NT2/D1 (cell line): ENCODE results near the gene NFIX.

Experiments
- DNase-seq: peaks from one replicate; pipeline ENCODE4 v3.0.0-alpha.2; 2011; ENCODE audit warnings: low read depth, low spot score
- H3K27me3 ChIP-seq: 2 replicates; pipeline ENCODE4 v1.6.0; 2011; ENCODE audit warnings: mild to moderate bottlenecking; ENCODE audit not compliant: insufficient read length, insufficient read depth
- H3K36me3 ChIP-seq: 2 replicates; pipeline ENCODE4 v1.6.1; 2011; ENCODE audit warnings: mild to moderate bottlenecking, low read length, mixed read lengths; ENCODE audit not compliant: insufficient read depth, insufficient read length
- H3K4me1 ChIP-seq: 2 replicates; pipeline ENCODE4 v1.5.1; 2011; ENCODE audit not compliant: insufficient read depth, insufficient read length
- H3K4me3 ChIP-seq: 2 replicates; pipeline ENCODE4 v1.5.1; 2011; ENCODE audit warnings: low read depth; ENCODE audit not compliant: insufficient read length
- H3K9ac ChIP-seq: 2 replicates; pipeline ENCODE4 v1.6.0; 2011; ENCODE audit warnings: low read depth; ENCODE audit not compliant: insufficient read length
- H3K9me3 ChIP-seq: 2 replicates; pipeline ENCODE4 v1.5.1; 2011; ENCODE audit warnings: mild to moderate bottlenecking, low read length; ENCODE audit not compliant: insufficient read depth
- SUZ12 ChIP-seq: IDR thresholded peaks from 2 replicates; pipeline ENCODE4 v1.6.1; 2011; ENCODE audit not compliant: insufficient read length, insufficient read depth; ENCODE audit errors: extremely low read depth
- YY1 ChIP-seq: IDR thresholded peaks from 2 replicates; pipeline ENCODE4 v1.6.1; 2011; ENCODE audit not compliant: insufficient read length, insufficient read depth
- ZNF274 ChIP-seq: IDR thresholded peaks from 2 replicates; pipeline ENCODE4 v1.6.1; 2011; ENCODE audit warnings: mild to moderate bottlenecking, low read depth, low read length

NFIX gene

DNA sequence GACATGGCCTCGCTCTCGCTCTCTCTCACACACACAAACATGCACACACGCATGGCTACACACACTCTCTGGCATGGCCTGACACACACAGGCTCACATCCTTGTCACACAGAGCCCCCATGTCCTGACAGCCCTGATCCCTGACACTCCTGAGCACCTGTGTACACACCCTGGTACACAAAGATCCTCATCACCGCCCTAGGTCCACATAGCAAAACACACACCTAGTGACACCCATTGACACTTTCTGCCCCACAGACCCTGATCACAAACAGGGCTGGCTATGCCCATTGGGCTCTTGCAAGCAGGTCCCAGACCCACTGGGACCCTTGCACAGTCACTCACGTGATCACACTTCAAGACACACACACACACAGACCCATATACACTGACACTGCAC lies 4.0 kb upstream of the NFIX start:
- Histone ChIP-seq H3K9ac (no peak overlapping the region), H3K27me3 (peaks cover 63% of the 10 kb centered on the region), H3K36me3 (no peaks in the 10 kb centered on the region)

DNA sequence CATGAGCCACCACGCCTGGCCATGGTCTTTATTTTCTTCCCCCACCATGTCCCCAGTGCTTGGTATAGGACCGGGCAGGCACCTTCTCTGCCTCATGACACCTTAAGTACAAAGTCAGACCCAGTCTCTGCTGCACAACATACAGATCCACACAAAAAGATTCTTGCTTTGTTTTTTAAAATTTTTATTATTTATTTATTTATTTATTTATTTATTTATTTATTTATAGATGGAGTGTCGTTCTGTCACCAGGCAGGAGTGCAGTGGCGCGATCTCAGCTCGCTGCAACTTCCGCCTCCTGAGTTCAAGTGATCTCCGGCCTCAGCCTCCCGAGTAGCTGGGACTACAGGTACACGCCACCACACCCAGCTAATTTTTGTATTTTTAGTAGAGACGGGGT lies 2.5 kb upstream of the NFIX start:
- Histone ChIP-seq H3K4me3 (no peak overlapping the region), H3K36me3 (no peaks in the 10 kb centered on the region), H3K4me1 (peaks cover 8% of the 10 kb centered on the region), H3K9me3 (no peaks in the 10 kb centered on the region), H3K27me3 (peaks cover 74% of the 10 kb centered on the region), H3K9ac (no peak overlapping the region)
- TF ChIP-seq SUZ12 = no peak
- TF ChIP-seq YY1 = no peak
- no peak for TF ChIP-seq ZNF274
- no peak for DNase-seq

More for the DNA sequence above, 4.0 kb upstream of the NFIX start:
- H3K4me3 ChIP-seq = no peak overlapping the region
- TF ChIP-seq SUZ12 = no peak
- TF ChIP-seq ZNF274 = no peak
- TF ChIP-seq YY1 = no peak
- peaks cover 4% of the 10 kb centered on the region for H3K4me1 ChIP-seq
- DNase-seq = no peak
- no peaks in the 10 kb centered on the region for H3K9me3 ChIP-seq

DNA sequence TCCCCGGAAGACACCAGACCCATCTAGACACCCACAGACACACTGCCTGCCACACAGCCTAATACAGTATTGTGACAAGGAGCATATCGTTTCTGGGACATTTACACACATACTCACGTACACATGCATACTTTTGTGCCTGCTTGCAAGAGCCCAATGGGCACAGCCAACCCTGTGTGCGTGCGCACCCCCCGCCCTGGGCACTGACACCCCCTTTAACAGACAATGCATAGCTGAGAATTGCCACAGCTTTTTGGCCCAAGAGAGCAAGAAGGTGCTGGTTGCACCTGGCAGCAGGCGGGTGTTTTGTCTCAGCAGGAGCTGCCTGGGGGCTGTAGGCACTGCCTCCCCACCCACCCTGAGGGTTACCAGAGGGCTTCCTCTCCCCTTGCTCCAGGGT lies 1.7 kb upstream of the NFIX start:
- peaks cover 77% of the 10 kb centered on the region for H3K27me3 ChIP-seq
- no peak for DNase-seq
- H3K4me3 ChIP-seq = no peak overlapping the region
- H3K9me3 ChIP-seq = no peaks in the 10 kb centered on the region
- H3K4me1 ChIP-seq = peaks cover 11% of the 10 kb centered on the region
- no peak overlapping the region for H3K9ac ChIP-seq
- H3K36me3 ChIP-seq = no peaks in the 10 kb centered on the region
- TF ChIP-seq ZNF274 (no peak), SUZ12 (no peak), YY1 (no peak)

DNA sequence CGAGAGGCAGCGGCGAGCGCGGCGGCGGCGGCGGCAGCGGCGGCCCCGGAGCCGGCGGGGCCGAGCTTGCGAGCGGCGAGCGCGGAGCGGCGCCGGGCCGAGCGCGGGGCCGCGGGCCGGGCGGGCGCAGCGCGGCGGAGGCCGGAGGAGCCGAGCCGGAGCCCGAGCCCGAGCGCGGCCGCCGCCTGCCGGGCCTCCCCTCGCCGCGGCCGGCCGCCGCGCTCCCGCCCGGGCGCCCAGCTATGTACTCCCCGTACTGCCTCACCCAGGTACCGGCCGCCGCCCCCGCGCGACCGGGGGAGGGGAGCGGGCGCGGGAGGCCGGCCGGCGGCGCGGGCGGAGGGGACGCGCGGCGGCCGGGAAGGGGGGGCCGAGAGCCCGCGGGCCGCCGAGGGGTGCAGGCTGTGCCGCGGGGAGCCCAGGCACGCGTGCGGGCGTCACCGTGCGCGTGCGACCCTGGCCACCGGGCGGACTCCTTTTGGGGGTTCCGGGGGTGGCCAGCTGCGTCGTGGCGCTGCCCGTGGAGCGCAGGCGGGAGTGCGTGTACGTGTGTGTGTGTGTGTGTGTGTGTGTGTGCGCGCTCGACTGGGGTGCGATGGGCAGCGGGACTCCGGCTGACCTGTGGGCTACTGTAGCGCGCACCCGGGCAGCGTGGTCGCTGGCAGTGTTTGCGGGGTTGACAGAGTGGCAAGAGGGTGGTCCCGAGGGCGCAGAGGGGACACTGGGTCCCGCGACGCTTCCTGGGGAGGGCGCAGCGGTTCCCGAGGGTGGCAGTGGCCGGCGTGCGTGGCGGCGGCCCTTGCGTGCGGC lies 526 bp downstream of the NFIX start:
- peak overlapping the region; percentile 64 for H3K9ac ChIP-seq
- peak overlapping the region; percentile 36 for H3K4me3 ChIP-seq
- no peaks in the 10 kb centered on the region for H3K9me3 ChIP-seq
- TF ChIP-seq ZNF274 (no peak), SUZ12 (no peak), YY1 (no peak)
- peaks cover 80% of the 10 kb centered on the region for H3K27me3 ChIP-seq
- peaks cover 11% of the 10 kb centered on the region for H3K4me1 ChIP-seq
- DNase-seq = no peak
- no peaks in the 10 kb centered on the region for H3K36me3 ChIP-seq

DNA sequence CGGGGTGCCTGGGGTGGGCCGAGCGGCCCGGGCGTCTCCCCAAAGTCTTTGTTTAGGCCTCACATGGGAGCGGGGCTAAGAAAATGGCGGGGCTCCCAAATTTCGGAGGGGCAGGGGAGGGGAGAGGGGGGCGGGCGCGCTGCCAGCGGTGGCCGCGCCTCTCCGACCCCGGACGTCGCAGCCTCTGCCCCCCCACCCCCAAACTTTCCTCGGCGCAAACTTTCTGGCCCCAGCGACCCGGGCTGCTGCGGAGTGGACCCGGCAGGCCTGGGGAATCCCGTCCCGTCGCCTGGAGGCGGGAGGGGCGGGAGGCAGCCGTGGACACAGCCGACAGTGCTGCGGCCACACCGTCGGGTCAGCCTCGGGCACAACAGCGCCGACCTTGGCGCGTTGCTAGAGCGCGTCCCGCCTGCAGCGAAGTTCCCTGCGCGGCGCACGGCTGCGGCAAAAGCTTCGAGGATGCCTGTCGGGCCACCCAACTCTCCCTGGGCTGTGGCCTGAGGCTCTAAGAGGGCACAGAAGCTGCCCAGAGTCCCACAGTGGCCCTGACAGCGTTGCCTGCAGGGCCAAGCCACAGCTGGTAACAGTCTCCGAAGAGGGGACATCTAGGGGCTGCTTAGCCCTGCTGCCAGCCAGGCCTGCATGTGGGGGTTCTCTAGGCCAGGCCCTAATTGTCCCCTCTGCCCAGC lies 1.3 kb downstream of the NFIX start:
- H3K36me3 ChIP-seq = no peaks in the 10 kb centered on the region
- H3K27me3 ChIP-seq = peaks cover 80% of the 10 kb centered on the region
- peaks cover 11% of the 10 kb centered on the region for H3K4me1 ChIP-seq
- no peaks in the 10 kb centered on the region for H3K9me3 ChIP-seq
- peak overlapping the region; percentile 36 for H3K4me3 ChIP-seq
- no peak for DNase-seq
- H3K9ac ChIP-seq = no peak overlapping the region
- TF ChIP-seq YY1 = no peak
- peak; percentile 98 for TF ChIP-seq SUZ12

DNA sequence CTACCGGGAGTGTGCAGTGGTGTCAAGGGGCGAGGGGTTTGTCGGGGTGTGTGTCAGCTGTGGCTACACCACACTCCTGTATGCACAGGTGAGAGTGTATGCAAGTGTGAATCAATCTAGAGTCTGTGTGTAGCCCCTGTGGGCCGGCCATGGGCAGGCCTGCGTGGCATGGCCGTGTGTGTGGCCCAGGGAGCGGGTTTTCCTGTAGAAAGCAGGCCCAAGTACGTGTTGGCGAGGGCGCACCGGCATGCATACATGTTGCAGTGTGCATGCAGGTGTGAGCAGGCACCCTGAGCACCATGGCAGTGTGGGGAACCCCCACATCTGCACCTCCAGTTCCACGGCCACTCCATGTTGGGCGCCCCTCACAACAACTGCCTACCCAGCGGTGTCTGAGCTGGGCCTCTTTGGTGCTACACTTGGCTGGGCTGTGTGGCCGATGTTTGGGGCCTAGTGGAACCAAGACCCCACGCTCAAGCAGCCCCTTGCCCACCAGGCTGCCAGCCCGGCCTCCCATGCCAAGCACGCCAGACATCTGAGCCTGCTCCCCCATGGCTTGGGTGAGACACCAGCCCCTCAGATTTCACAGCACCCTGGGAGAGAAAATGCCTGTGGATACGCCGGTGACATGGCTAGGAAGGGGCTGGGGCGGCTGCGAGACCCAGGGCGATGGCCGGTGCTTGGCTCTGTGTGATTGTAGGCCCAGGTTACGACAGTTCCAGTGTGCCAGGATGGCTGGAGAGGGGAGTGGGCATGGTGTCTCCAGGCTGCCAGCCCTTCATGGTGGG lies 2.1 kb downstream of the NFIX start:
- no peak overlapping the region for H3K4me3 ChIP-seq
- no peaks in the 10 kb centered on the region for H3K9me3 ChIP-seq
- peaks cover 81% of the 10 kb centered on the region for H3K27me3 ChIP-seq
- no peak overlapping the region for H3K9ac ChIP-seq
- peaks cover 11% of the 10 kb centered on the region for H3K4me1 ChIP-seq
- H3K36me3 ChIP-seq = no peaks in the 10 kb centered on the region
- TF ChIP-seq YY1 (no peak), SUZ12 (no peak), ZNF274 (no peak)
- no peak for DNase-seq
